Skeletal muscle satellite cell (primary cell): ENCODE results near the gene HSD17B8. TPM values are rescaled to one million over a fixed set of nuclear protein-coding genes. Genes with fewer than 3 reads are reported as not detected.

ENCODE experiments used
- small RNA-seq: library from RNA; depleted of rRNA; stranded (forward); fragments of <200 nt; gene quantifications from one replicate; pipeline ENCODE3, GENCODE V24; 2012

The HSD17B8 gene

Small RNA genes lying within 50 kb of the gene (small RNA-seq; reads per million reads assigned to genes)
- 0.35 reads per million for gene MIR219A1
- gene RNY4P10 = not detected
